HG03460 (cell line): ENCODE measurements around the gene TRUB1.

Source experiments
- ATAC-seq: cut with Tn5 transposase; IDR thresholded peaks from one replicate; pipeline ENCODE4 v1.9.1; 2021; ENCODE audit not compliant: unreplicated experiment

The TRUB1 gene

GRCh38 chr10:115026746-115027140 is 88.7 kb downstream of the TRUB1 start:
- no peak for ATAC-seq
